HG03108 (cell line): ENCODE measurements around the gene FGF9.

Experiments
- ATAC-seq: cut with Tn5 transposase; IDR thresholded peaks from one replicate; pipeline ENCODE4 v1.9.1; 2021; ENCODE audit warnings: moderate library complexity; ENCODE audit not compliant: unreplicated experiment

Gene FGF9

DNA sequence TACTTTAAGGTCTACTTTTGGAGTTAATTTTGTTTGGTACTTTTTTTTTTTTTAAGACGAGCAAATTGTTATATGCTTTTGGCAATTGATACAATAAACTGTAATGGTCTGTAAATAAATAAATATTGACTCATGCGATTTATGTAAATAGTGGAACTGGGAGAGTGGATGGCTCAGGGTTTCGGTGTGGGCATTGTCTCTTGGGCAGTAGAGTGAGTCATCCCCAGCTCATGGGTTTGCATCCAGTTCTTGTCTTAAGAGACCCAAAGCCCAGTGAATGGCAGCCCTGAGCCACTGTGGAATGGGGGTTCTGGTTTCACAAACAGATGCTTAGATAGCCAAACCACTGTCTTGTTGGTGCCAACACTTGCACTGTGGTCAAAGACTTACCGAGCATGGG, 33.0 kb downstream of the FGF9 start:
- no peak for ATAC-seq

- ATAC-seq: no peak
Measured at GRCh38 chr13:21707586-21707985, 36.7 kb downstream of the FGF9 start.

DNA sequence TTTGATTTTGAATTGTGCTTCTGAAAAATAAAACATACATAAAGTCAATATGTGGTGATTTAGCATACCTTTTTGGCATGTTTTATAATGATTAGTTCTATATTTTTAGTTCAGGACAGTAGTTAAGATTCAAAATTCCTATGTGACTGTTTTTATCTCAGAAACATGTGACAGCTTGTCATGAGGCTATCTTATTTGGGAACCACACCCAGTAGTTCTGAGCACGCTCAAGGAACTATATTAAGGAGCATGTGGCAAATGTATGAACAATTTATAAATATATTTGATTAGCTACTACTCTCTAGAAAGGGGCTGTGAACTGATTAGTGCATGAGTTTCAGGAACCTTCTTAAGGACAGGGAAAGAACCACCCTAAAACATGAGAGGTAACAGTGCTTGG, 38.8 kb downstream of the FGF9 start:
- ATAC-seq: no peak

- no peak for ATAC-seq
Measured at GRCh38 chr13:21710163-21710562, 39.3 kb downstream of the FGF9 start.

DNA sequence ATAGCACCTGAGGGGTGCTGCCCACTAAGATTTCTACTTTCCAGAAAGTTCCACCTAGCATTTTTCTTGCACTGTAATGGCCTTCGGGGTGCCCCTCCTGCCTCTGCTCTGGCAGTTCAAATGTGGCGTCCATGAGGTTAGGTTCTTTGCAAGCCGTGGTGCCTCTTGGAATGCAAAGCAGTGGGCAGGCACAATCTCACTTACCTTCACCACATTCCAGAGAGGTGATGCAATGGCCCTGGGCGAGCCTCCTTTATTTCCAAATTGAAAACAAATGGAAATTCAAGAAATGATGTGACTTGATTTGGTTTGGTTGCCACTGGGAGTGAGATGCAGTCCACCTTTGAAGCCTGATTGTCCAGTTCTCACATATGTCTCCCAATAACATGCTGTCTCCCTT, 46.9 kb downstream of the FGF9 start:
- ATAC-seq: no peak

- no peak for ATAC-seq
Measured at GRCh38 chr13:21719463-21719862, 48.6 kb downstream of the FGF9 start.

DNA sequence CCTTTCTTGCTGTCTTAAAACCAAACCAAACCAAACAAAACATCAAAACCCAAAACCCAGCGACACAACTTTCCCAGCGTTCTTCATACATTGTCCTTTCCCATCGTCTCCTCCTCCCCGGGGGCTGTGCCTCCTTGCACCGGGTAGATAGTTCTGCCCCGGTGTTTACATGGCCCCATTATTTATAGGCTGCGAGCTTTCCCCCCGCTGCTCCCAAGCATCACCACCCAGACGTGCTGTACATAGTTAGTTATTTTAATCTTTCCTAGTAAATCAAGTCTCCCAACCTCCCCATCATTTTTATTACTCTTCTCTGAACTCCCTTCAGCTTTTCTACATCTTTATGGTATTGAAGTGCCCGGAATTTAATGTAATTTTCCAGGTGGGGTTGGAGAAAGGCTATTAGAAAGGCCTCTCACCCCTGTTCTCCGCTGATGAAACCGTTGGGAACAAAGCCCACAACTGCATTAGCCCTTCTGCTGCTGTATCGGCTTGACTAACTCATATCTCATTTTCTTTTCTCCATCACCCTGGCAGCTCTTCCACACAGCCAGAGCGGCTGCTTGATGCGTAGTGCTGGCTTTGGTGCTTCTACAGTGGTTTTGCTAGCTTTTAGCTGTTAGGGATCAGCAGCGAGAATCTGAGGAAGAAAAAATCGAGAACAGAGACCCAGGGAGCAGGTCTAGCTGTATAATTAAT, 53.1 kb downstream of the FGF9 start:
- ATAC-seq: no peak

GRCh38 chr13:21730186-21730880, 59.5 kb downstream of the FGF9 start:
- ATAC-seq: no peak

- no peak for ATAC-seq
Measured at GRCh38 chr13:21733475-21734263, 62.8 kb downstream of the FGF9 start.

DNA sequence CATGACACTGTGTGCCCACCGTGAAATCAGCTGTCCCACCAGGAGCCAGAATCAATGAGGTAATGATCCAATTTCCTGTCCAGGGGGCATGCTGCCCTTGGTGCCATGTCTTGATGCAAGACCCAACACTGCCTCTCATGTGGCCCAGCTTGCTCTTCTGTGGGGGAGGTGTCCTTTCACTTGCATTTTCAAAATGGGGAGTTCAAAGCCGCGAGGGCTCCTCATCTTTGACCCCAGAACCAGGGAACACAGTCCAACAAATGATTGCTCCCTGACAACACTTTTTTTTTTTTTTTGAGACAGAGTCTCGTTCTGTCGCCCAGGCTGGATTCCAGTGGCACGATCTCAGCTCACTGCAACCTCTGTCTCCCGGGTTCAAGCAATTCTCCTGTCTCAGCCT, 64.1 kb downstream of the FGF9 start:
- no peak for ATAC-seq

DNA sequence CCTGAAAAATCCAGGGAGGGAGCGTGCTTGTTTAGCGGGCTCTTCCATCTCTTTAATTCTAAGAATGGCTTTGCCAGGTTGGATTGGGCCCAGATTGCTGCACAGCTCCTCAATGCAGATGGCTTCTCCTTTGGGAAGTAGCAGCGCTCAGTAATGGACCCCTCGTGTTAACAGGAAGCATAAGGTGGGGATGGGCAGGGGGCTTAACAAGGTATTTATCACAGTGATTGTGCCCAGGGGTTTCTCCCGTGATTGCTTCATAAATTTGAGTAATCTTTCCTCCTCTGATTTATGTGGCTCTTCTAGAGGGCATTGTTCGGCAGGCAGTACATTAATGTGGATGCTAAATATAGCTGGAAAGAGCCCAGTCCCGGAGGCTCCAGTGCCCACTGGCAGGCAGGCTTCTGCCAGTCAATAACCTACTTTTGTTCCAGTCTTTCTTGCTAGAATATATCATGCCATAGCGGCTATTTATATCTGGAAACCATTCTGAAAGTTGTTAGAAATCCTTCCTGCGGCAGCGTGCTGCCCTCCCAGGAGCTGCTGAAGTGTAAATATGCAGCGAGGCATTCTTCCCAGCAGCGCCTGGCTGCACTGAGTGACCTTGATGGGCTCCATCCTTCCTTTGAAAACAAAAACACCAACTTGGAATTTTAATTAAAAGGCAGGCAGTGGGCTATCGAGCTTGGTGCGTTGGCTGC, 65.0 kb downstream of the FGF9 start:
- no peak for ATAC-seq

DNA sequence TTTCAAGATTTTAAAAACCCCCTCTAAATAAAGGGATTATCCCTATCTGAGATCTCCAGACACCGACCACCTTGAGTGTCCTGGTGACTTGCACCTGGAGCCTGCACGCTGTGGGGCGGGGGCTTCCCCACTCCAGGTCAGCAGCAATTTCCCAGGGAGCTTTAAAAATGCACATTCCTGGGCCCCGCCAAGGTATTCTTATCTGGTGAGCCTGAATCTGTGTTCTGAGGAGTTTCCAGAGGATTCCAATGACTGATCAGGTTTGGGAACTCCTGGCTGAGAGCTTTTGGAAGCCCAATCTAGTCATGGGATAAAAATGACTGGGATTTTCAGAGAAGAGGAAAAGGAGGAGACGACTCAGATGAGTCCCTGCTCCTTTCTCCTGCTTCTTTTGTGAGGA, 66.1 kb downstream of the FGF9 start:
- ATAC-seq: no peak

DNA sequence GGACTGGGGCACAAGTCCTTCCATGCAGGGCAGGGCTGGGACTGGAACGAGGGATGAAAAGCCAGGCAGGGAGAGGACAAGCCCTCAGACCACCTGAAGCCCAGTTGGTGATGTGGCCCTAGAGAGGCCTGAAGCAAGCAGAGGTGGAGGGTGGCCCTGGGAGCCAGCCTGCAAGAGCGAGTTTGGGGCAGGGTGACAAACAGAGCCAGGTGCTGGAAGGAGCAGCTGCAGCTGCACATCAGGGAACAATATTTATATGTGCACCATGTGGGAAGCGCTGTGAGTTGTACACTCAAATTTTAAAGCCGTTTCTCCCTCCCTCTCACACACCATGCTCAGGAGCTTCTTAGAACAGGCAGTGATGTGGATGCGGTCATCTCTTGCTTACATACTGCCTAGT, 67.8 kb downstream of the FGF9 start:
- no peak for ATAC-seq

DNA sequence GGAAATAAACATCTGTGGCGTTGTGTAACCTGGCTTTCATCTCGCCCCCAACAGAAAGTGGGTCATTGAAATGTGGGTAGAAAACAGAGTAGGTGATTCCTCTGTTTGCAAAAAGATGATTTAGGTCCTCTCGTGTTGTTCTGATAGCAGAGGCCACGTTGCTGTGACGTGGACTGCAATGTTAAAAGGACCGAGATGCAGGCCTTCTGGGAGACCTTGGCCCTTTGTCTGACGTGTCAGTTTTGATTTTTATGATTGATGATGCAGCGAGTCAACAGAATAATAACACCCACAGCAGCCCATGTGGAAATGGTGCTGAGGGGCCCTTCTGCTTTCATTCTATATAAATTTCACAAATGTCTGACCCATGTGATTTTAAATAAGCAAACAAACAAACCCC, 68.9 kb downstream of the FGF9 start:
- no peak for ATAC-seq

- ATAC-seq: no peak
Measured at GRCh38 chr13:21741396-21741979, 70.6 kb downstream of the FGF9 start.

- no peak for ATAC-seq
Measured at GRCh38 chr13:21742096-21742495, 71.2 kb downstream of the FGF9 start.

DNA sequence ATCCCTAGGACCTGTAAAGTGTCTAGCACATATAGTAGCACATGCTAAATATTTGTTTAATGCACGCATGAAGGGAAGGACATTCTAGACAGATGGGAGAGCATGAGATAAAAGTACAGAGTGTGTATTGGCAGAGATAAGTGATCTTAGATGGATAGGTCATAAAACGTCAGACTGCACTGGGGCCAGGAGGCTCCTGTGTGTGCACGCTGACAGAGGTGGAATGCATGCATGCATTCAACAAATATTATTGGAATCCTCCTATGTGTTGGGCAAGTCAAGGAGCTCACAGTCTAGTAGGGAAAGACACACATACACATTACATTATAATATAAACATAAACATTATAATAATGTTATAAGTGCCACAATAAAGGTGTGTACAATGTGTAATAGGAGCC, 73.3 kb downstream of the FGF9 start:
- no peak for ATAC-seq

DNA sequence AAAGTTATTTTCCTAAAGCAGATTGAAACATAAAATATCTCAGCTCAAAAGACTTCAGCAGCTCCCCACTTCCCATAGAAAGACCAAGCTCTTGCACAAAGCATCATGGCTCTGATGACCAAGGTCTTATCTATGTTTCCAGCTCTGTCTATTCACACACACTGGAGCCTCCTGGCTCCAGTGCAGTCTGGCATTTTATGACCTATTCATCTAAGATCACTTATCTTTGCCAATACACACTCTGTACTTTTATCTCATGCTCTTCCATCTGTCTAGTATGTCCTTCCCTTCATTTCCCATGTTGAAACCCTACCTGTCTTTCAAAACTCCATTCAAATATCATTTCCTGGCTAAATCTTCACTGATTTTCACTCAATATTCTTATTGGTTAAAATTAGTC, 74.4 kb downstream of the FGF9 start:
- ATAC-seq: no peak

DNA sequence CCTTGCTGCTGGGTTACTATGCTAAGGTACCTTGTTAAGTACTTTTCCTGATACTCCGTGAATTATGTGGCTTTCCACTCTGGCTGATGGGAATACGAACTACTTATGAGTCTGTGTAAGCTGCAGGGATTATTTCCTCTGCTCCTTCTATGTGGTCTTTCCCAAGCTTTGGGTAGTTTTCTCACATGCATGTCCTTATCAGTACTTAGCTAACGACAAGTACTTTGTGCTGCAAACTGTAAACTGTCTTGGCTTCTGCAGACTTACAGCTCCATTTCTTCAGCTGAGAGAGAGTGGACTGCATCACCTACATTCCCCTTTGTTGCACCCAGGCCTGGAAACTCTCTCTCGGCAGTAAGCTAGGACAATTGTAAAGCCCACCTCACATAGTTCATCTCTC, 76.6 kb downstream of the FGF9 start:
- no peak for ATAC-seq

GRCh38 chr13:21748166-21748565, 77.3 kb downstream of the FGF9 start:
- no peak for ATAC-seq

- ATAC-seq: no peak
Measured at GRCh38 chr13:21749410-21749809, 78.5 kb downstream of the FGF9 start.
